GM19467 (cell line): Measurements from ENCODE around the gene MSMO1.

Source experiments
- ATAC-seq: cut with Tn5 transposase; IDR thresholded peaks from one replicate; pipeline ENCODE4 v1.9.1; 2021; ENCODE audit warnings: mild to moderate bottlenecking, moderate library complexity; ENCODE audit not compliant: unreplicated experiment

The MSMO1 gene

GRCh38 chr4:165386328-165386727 is 58.9 kb downstream of the MSMO1 start:
- no peak for ATAC-seq

- ATAC-seq, result no peak
Observed at GRCh38 chr4:165388756-165389155, 61.3 kb downstream of the MSMO1 start.
